HEK293 (cell line): Measurements from ENCODE around the gene MTCL1.
A peak's percentile ranks its signal among the peaks of the same experiment; 100 is the strongest.

Experiments
- CTCF ChIA-PET: fragments of 350-600 bp; formaldehyde crosslinking; extraction: SDS; loops from one replicate; lab custom pipeline; 2021; ENCODE audit warnings: antibody characterized with exemption; lab: Yijun Ruan, JAX
- POLR2A ChIA-PET: fragments of 300-600 bp; formaldehyde crosslinking; extraction: SDS; loops from one replicate; lab custom pipeline; 2020; ENCODE audit warnings: antibody characterized with exemption, inconsistent platforms; lab: Yijun Ruan, JAX
- H3K27ac ChIP-seq: fragments of 200-500 bp; sonication (Bioruptor generic); 2 replicates; pipeline ENCODE4 v1.5.1; 2014; ENCODE audit warnings: low read depth, low read length, control low read depth, inconsistent platforms; ENCODE audit errors: extremely low read depth
- H3K36me3 ChIP-seq, 2 experiments: fragments of 200-500 bp in 1 of 2; sonication (Bioruptor generic) in 1 of 2; 1 replicate in 1 of 2; 2 replicates in 1 of 2; pipeline ENCODE4 v1.5.1; 2014 to 2017; ENCODE audit warnings: inconsistent platforms in 2 of 2, low read length in 2 of 2; ENCODE audit not compliant: control insufficient read depth in 2 of 2, insufficient read depth in 1 of 2
- H3K4me1 ChIP-seq: fragments of 200-500 bp; sonication (Bioruptor generic); 2 replicates; pipeline ENCODE4 v1.5.1; 2014; ENCODE audit warnings: mild to moderate bottlenecking, low read length, inconsistent platforms; ENCODE audit not compliant: control insufficient read depth, insufficient read depth
- H3K4me3 ChIP-seq: 2 replicates; pipeline ENCODE4 v1.5.1; 2011; ENCODE audit warnings: low read depth, mild to moderate bottlenecking, control low read depth, low read length, moderate library complexity
- H3K9me3 ChIP-seq: fragments of 200-500 bp; sonication (Bioruptor generic); 2 replicates; pipeline ENCODE4 v1.5.1; 2014; ENCODE audit warnings: low read depth, low read length, inconsistent platforms; ENCODE audit not compliant: control insufficient read depth, insufficient read depth
- CTCF ChIP-seq: fragments of 450-650 bp; formaldehyde crosslinking; IDR thresholded peaks from 2 replicates; pipeline ENCODE4 v1.5.1; 2016; ENCODE audit warnings: missing biosample characterization, missing genetic modification characterization
- HOXA7 ChIP-seq: sonication (generic); formaldehyde crosslinking; IDR thresholded peaks from 2 replicates; pipeline ENCODE4 v1.8.1; 2022; ENCODE audit warnings: missing genetic modification reagents, borderline replicate concordance
- HOXC10 ChIP-seq: sonication (generic); formaldehyde crosslinking; IDR thresholded peaks from 2 replicates; pipeline ENCODE4 v1.8.1; 2023; ENCODE audit warnings: mild to moderate bottlenecking, missing genetic modification reagents
- KLF9 ChIP-seq: fragments of 450-650 bp; formaldehyde crosslinking; IDR thresholded peaks from 2 replicates; pipeline ENCODE4 v1.5.1; 2016; ENCODE audit warnings: missing biosample characterization, missing genetic modification characterization, low read depth
- PATZ1 ChIP-seq: fragments of 450-650 bp; formaldehyde crosslinking; IDR thresholded peaks from 2 replicates; pipeline ENCODE4 v1.5.1; 2016; ENCODE audit warnings: missing biosample characterization, missing genetic modification characterization
- ZBTB48 ChIP-seq: fragments of 450-650 bp; formaldehyde crosslinking; IDR thresholded peaks from 2 replicates; pipeline ENCODE4 v1.5.1; 2016; ENCODE audit warnings: missing biosample characterization, missing genetic modification characterization
- ZNF132 ChIP-seq: fragments of 450-650 bp; formaldehyde crosslinking; IDR thresholded peaks from 2 replicates; pipeline ENCODE4 v1.5.1; 2017; ENCODE audit warnings: missing biosample characterization, missing genetic modification characterization, borderline replicate concordance
- ZNF146 ChIP-seq: fragments of 450-650 bp; formaldehyde crosslinking; IDR thresholded peaks from 2 replicates; pipeline ENCODE4 v1.5.1; 2016; ENCODE audit warnings: missing biosample characterization, missing genetic modification characterization
- ZNF175 ChIP-seq: fragments of 450-650 bp; formaldehyde crosslinking; IDR thresholded peaks from 2 replicates; pipeline ENCODE4 v1.5.1; 2016; ENCODE audit warnings: missing biosample characterization, missing genetic modification characterization
- ZNF341 ChIP-seq: fragments of 450-650 bp; formaldehyde crosslinking; IDR thresholded peaks from 2 replicates; pipeline ENCODE4; 2016; ENCODE audit warnings: low read depth, missing biosample characterization, missing genetic modification characterization
- ZNF362 ChIP-seq: fragments of 450-650 bp; formaldehyde crosslinking; IDR thresholded peaks from 2 replicates; pipeline ENCODE4 v1.5.1; 2016; ENCODE audit warnings: missing biosample characterization, missing genetic modification characterization
- ZNF518A ChIP-seq: fragments of 450-650 bp; formaldehyde crosslinking; conservative IDR thresholded peaks from 2 replicates; pipeline ENCODE4 v1.5.1; 2016; ENCODE audit warnings: low read depth, missing biosample characterization, missing genetic modification characterization
- ZNF549 ChIP-seq: fragments of 450-650 bp; IDR thresholded peaks from 2 replicates; pipeline ENCODE4 v1.5.1; 2018; ENCODE audit warnings: missing biosample characterization, missing genetic modification characterization, mild to moderate bottlenecking, inconsistent platforms, moderate library complexity
- ZNF585B ChIP-seq: fragments of 450-650 bp; formaldehyde crosslinking; IDR thresholded peaks from 2 replicates; pipeline ENCODE4 v1.5.1; 2016; ENCODE audit warnings: missing biosample characterization, missing genetic modification characterization
- ZNF654 ChIP-seq: fragments of 450-650 bp; formaldehyde crosslinking; IDR thresholded peaks from 2 replicates; pipeline ENCODE4 v1.5.1; 2016; ENCODE audit warnings: low read depth, missing biosample characterization, missing genetic modification characterization
- ZNF701 ChIP-seq: fragments of 450-650 bp; formaldehyde crosslinking; IDR thresholded peaks from 2 replicates; pipeline ENCODE4 v1.5.1; 2016; ENCODE audit warnings: missing biosample characterization, missing genetic modification characterization
- ZNF768 ChIP-seq: fragments of 450-650 bp; formaldehyde crosslinking; IDR thresholded peaks from 2 replicates; pipeline ENCODE4 v1.5.1; 2018; ENCODE audit warnings: missing biosample characterization, mild to moderate bottlenecking, missing genetic modification characterization
- ZSCAN30 ChIP-seq: fragments of 450-650 bp; IDR thresholded peaks from 2 replicates; pipeline ENCODE4 v1.5.1; 2018; ENCODE audit warnings: missing biosample characterization, mild to moderate bottlenecking, missing genetic modification characterization, moderate library complexity
- ZXDB ChIP-seq: fragments of 450-650 bp; formaldehyde crosslinking; IDR thresholded peaks from 2 replicates; pipeline ENCODE4 v1.5.1; 2016; ENCODE audit warnings: missing biosample characterization, missing genetic modification characterization
- TF ChIP-seq, protein P1 (sequence below): fragments of 450-650 bp; formaldehyde crosslinking; IDR thresholded peaks from 2 replicates; pipeline ENCODE4; 2016; ENCODE audit warnings: missing biosample characterization, missing genetic modification characterization

Gene MTCL1

DNA sequence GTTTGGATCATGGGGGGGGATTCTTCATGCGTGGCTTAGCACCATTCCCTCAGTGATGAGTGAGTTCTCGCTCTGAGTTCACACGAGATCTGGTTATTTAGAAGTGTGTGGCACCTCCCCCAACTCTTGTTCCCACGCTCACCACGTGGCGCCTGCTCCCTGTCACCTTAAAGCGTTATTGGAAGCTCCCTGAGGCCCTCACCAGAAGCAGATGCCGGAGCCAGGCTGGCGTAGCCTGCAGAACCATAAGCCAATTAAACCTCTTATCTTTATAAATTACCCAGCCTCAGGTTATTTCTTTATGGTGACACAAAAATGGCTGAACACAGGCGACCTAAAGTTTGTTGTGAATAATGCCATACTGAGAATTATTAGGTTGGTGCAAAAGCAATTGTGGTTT lies 10.5 kb upstream of the MTCL1 start (continued):
- TF ChIP-seq ZBTB48 (tag by site-specific recombination) (no peak), ZNF175 (tag by site-specific recombination) (no peak), ZNF341 (tag by site-specific recombination) (no peak), ZNF701 (no peak), ZNF585B (no peak)

DNA sequence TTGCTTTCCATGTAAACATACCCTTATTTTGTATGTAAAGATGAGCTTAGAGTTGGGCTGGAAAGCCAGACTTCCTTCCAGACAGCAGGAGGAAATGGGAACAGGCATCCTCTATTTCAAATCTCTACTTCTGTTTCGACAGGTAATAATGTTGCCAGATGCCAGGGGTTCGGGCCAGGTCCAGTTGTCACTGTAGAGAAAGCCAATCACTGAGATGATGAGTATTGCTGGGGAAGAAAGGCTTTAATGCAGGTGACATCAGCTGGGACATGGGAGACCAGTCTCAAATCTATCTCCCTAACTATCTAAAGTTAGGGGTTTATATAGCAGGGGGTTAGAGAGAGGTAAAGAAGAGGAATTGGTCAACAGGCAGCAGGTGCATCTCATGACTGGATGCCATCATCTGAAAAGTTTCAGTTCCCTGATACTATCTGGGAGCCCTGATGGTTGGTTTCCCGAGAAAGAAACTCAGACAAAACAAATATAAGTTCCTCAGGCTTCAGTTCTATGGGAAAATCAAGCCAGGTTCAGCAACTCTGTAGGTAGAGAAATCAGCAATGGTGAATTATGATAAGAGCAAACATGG lies 9.3 kb upstream of the MTCL1 start:
- Histone ChIP-seq H3K27ac (no peak overlapping the region), H3K4me3 (no peak overlapping the region), H3K36me3 (no peaks in the 10 kb centered on the region)
- POLR2A ChIA-PET: interaction anchor here (0.8 kb wide), 1 partner anchor 9 kb away, joined by 3 read pairs; no protein-coding TSS in a partner anchor
- TF ChIP-seq HOXA7: no peak
- TF ChIP-seq ZNF146 (tag by site-specific recombination): no peak
- no peak for TF ChIP-seq ZNF518A (tag by site-specific recombination)
- TF ChIP-seq, all 188 proteins: peak for 0
- no peaks in the 10 kb centered on the region for H3K4me1 ChIP-seq
- CTCF ChIA-PET: interaction anchor here (0.7 to 2.7 kb wide), 29 partner anchors 9 to 1297 kb away, joined by 3 to 49 read pairs (median 5); no protein-coding TSS in a partner anchor
- H3K9me3 ChIP-seq: no peaks in the 10 kb centered on the region

- Histone ChIP-seq H3K36me3 (no peaks in the 10 kb centered on the region), H3K4me1 (peaks cover 3% of the 10 kb centered on the region), H3K9me3 (no peaks in the 10 kb centered on the region), H3K27ac (no peak overlapping the region), H3K4me3 (no peak overlapping the region)
- POLR2A ChIA-PET: no interaction called here
- CTCF ChIA-PET: interaction anchor here (0.6 to 2.7 kb wide), 40 partner anchors 10 to 1547 kb away, joined by 3 to 49 read pairs (median 4); no protein-coding TSS in a partner anchor
- 0 out of 2 replicates have a peak, but pooled peaks have one; percentile 67 for TF ChIP-seq ZNF362
- no peak for TF ChIP-seq ZNF132 (tag by site-specific recombination)
- 0 out of 2 replicates have a peak, but pooled peaks have one; percentile 9 for TF ChIP-seq ZSCAN30 (tag by site-specific recombination)
- no peak for TF ChIP-seq HOXC10 (CRISPR knock-in tag)
- TF ChIP-seq ZNF768 (tag by site-specific recombination): no peak
- TF ChIP-seq CTCF: 0 out of 2 replicates have a peak, but pooled peaks have one; percentile 32
- peak; percentile 31; the same call in 1 of the 2 replicates for TF ChIP-seq ZNF654 (tag by site-specific recombination)
- no peak for TF ChIP-seq ZXDB (tag by site-specific recombination)
- TF ChIP-seq KLF9 (tag by site-specific recombination): no peak
- TF ChIP-seq PATZ1 (tag by site-specific recombination): no peak
- TF ChIP-seq ZNF549 (tag by site-specific recombination): 0 out of 2 replicates have a peak, but pooled peaks have one; percentile 21
- TF ChIP-seq HOXA7: no peak
- TF ChIP-seq, protein P1, sequence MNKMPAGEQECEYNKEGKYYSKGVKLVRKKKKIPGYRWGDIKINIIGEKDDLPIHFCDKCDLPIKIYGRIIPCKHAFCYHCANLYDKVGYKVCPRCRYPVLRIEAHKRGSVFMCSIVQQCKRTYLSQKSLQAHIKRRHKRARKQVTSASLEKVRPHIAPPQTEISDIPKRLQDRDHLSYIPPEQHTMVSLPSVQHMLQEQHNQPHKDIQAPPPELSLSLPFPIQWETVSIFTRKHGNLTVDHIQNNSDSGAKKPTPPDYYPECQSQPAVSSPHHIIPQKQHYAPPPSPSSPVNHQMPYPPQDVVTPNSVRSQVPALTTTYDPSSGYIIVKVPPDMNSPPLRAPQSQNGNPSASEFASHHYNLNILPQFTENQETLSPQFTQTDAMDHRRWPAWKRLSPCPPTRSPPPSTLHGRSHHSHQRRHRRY: no peak
Measured at GRCh38 chr18:8696749-8697211, 8.6 kb upstream of the MTCL1 start.
